Spleen (tissue), 11 donors: ENCODE data around the gene FTSJ1. TPM values are rescaled to one million over a fixed set of nuclear protein-coding genes. Genes with fewer than 3 reads are reported as not detected.
"Not testable (repeated sequence)": the region's sequence is repeated elsewhere in the genome, so short reads cannot be mapped to it uniquely, and the experiment has no call there.

Experiments used
- DNase-seq: peaks from one replicate; pipeline ENCODE4 v3.0.0-alpha.2; 2020
- H3K27ac ChIP-seq, 8 donors: fragments of 200-600 bp; sonication (generic) in 7 of 8; 1 replicate in 4 of 8; 2 replicates in 4 of 8; pipeline versions ENCODE4 v1.5.0 to v1.8.0; 2016 to 2021; ENCODE audit warnings: inconsistent platforms in 4 of 8, mild to moderate bottlenecking in 4 of 8, moderate library complexity in 1 of 8
- H3K27me3 ChIP-seq, 7 donors: fragments of 200-600 bp; sonication (generic) in 6 of 7; replicated peaks in 1 of 7; 1 replicate in 4 of 7; 2 replicates in 3 of 7; pipeline versions ENCODE4 v1.5.0 to v1.8.0; 2016 to 2021; ENCODE audit warnings: inconsistent platforms in 3 of 7, mild to moderate bottlenecking in 1 of 7
- H3K36me3 ChIP-seq, 6 donors: fragments of 200-600 bp; sonication (generic) in 5 of 6; 1 replicate in 4 of 6; 2 replicates in 2 of 6; pipeline versions ENCODE4 v1.5.0 to v1.8.0; 2016 to 2021; ENCODE audit warnings: inconsistent platforms in 2 of 6
- H3K4me1 ChIP-seq, 6 donors: fragments of 200-600 bp; sonication (generic) in 5 of 6; 1 replicate in 3 of 6; 2 replicates in 3 of 6; pipeline versions ENCODE4 v1.5.0 to v1.8.0; 2016 to 2021; ENCODE audit warnings: inconsistent platforms in 3 of 6
- H3K4me3 ChIP-seq, 8 donors: fragments of 200-600 bp; sonication (generic) in 7 of 8; 1 replicate in 4 of 8; 2 replicates in 4 of 8; pipeline versions ENCODE4 v1.5.0 to v1.8.0; 2016 to 2021; ENCODE audit warnings: inconsistent platforms in 4 of 8, mild to moderate bottlenecking in 4 of 8, moderate library complexity in 2 of 8
- H3K9me3 ChIP-seq, 8 donors: fragments of 200-600 bp; sonication (generic) in 7 of 8; 1 replicate in 4 of 8; 2 replicates in 4 of 8; pipeline versions ENCODE4 v1.5.0 to v1.8.0; 2016 to 2021; ENCODE audit warnings: inconsistent platforms in 4 of 8
- CTCF ChIP-seq, 11 experiments: fragments of 200-600 bp in 7 of 11; fragments of 450-650 bp in 4 of 11; sonication (generic) in 4 of 11; IDR thresholded peaks in 8 of 11; conservative IDR thresholded peaks in 3 of 11; 1 replicate in 7 of 11; 2 replicates in 4 of 11; pipeline versions ENCODE4 v1.4.0 to v1.8.0; 2016 to 2021; ENCODE audit warnings: antibody characterized with exemption in 11 of 11, inconsistent platforms in 4 of 11, mild to moderate bottlenecking in 1 of 11
- POLR2A ChIP-seq, 3 donors: fragments of 450-650 bp; IDR thresholded peaks; one replicate each; pipeline ENCODE4 v1.5.1; 2017; ENCODE audit warnings: antibody characterized with exemption in 3 of 3, mild to moderate bottlenecking in 1 of 3
- POLR2AphosphoS5 ChIP-seq, 3 donors: sonication (generic); formaldehyde crosslinking; IDR thresholded peaks; one replicate each; pipeline ENCODE4 v1.5.1; 2017; ENCODE audit warnings: antibody characterized with exemption in 3 of 3
- WGBS, 5 donors: extraction: QIAGEN DNeasy Blood & Tissue Kit in 3 of 5; methylation state at CpG; one replicate each; pipeline versions ENCODE4 v1.1.5 to v1.1.7; 2013 to 2018; 5-methylcytosine and 5-hydroxymethylcytosine counted together
- intact Hi-C: fragments of 100-400 bp; cut with DNase I; formaldehyde crosslinking; loops from one replicate; pipeline ENCODE4 v1.15.0; 2023; ENCODE audit warnings: low total_unique reads
- polyA plus RNA-seq, 3 donors: library from polyadenylated mRNA; stranded (reverse); fragments of 200-250 nt; gene quantifications; one replicate each; pipeline ENCODE4 v1.2.1, GENCODE V29; 2013
- total RNA-seq, 7 donors: library from RNA; depleted of rRNA in 3 of 7; stranded (reverse); fragments of >200 nt in 3 of 7; fragmentation: NEBNext Ultra II Directional in 4 of 7; extraction: Animal tissue kit (Norgen Biotek cat#: 25700) in 4 of 7; gene quantifications; one replicate each; pipeline versions ENCODE4 v1.1.0 to v1.2.1, GENCODE V29; 2016 to 2021
- donor health status: healthy with polysubstance abuse.
- donor health status: DM: no; HTN: no; CAD: no; lungs with moderate emphysema.
- donor health status: DM: no; HTN: no; CAD: no.
- donor health status: Bipolar disorder and iron deficiency.
- donor health status: healthy.
- donor health status: DM: no; HTN: no; CAD: no.
- donor health status: DM: yes; HTN: yes; CAD: no.

The FTSJ1 gene
- total and polyA plus RNA-seq, 10 donors = 27.1 to 58.6 (median 39.7) TPM

GRCh38 chrX:48514868-48515460 is 39.0 kb downstream of the FTSJ1 start:
- Histone ChIP-seq H3K27me3 (no peaks in the 10 kb centered on the region), H3K27ac (no peak overlapping the region), H3K9me3 (no peaks in the 10 kb centered on the region), H3K36me3 (peaks cover 0 to 39% (median 1%) of the 10 kb centered on the region in 6 donors), H3K4me3 (no peak overlapping the region), H3K4me1 (peaks cover 0 to 4% (median 0%) of the 10 kb centered on the region in 6 donors)
- TF ChIP-seq POLR2AphosphoS5 (IDR thresholded peaks at IDR 0.05) (no peak), CTCF (IDR thresholded peaks at IDR 0.05 in 8 of 11, conservative IDR thresholded peaks at IDR 0.05 in 3 of 11) (no peak), POLR2A (IDR thresholded peaks at IDR 0.05) (no peak)
- DNase-seq = no peak
- intact Hi-C loops = no loop called here
- WGBS, 5 donors = 84 to 99% (median 94%) methylated on average over 9 of the region's 9 CpGs

DNA sequence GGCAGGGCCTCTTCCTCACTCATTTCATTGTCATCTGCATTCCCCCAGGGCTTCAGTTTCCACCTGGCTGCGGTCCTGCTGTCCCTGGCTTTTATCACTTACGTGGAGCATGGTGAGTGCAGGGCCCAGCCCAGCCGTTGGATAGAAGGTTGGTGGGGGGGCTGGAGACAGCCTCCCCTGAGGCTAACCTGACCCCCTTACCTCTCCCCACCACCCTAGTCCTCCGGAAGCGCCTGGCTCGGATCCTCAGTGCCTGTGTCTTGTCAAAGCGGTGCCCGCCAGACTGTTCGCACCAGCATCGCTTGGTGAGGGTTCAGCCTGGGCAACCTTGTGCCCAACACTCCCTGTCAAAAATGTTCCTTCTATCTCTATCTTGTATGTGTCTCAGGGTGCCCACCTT is 39.8 kb downstream of the FTSJ1 start:
- Histone ChIP-seq H3K4me1 (peaks cover 0 to 4% (median under 1%) of the 10 kb centered on the region in 6 donors), H3K36me3 (peaks cover 0 to 39% (median 1%) of the 10 kb centered on the region in 6 donors), H3K4me3 (no peak overlapping the region), H3K27me3 (no peaks in the 10 kb centered on the region), H3K27ac (no peak overlapping the region), H3K9me3 (no peaks in the 10 kb centered on the region)
- no peak for DNase-seq
- WGBS, 5 donors = 83 to 98% (median 92%) methylated on average over 5 to 10 of the region's 10 CpGs
- TF ChIP-seq POLR2AphosphoS5 (IDR thresholded peaks at IDR 0.05) = no peak
- TF ChIP-seq POLR2A (IDR thresholded peaks at IDR 0.05) = no peak
- TF ChIP-seq CTCF (IDR thresholded peaks at IDR 0.05 in 8 of 11, conservative IDR thresholded peaks at IDR 0.05 in 3 of 11) = no peak
- intact Hi-C loops = no loop called here

DNA sequence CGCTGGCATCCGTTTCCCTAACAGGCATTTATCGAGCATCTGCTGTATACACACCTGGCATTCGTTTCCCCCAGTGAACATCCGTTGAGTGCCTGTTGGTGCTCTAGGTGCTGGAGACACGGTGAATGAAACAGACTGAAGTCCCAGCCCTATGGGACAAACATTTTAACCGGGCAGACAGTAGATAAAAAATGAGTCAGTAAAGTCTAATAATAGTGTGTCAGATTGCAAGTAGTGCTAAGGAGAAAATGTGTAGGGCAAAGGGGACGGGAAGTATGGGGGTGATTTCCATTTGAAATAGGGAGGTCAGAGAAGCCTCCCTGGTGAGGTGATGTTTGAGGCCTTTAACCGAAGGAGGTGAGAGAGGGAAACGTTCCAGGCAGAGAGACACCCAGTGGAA is 40.3 kb downstream of the FTSJ1 start:
- Histone ChIP-seq H3K36me3 (peaks cover 0 to 39% (median 1%) of the 10 kb centered on the region in 6 donors), H3K9me3 (no peaks in the 10 kb centered on the region), H3K4me3 (no peak overlapping the region), H3K27me3 (no peaks in the 10 kb centered on the region), H3K27ac (no peak overlapping the region), H3K4me1 (peaks cover 0 to 8% (median 3%) of the 10 kb centered on the region in 6 donors)
- WGBS, 5 donors = 81 to 95% (median 90%) methylated on average over 10 of the region's 10 CpGs
- TF ChIP-seq CTCF (IDR thresholded peaks at IDR 0.05 in 8 of 11, conservative IDR thresholded peaks at IDR 0.05 in 3 of 11) (no peak), POLR2AphosphoS5 (IDR thresholded peaks at IDR 0.05) (no peak), POLR2A (IDR thresholded peaks at IDR 0.05) (no peak)
- no peak for DNase-seq
- intact Hi-C loops = no loop called here

DNA sequence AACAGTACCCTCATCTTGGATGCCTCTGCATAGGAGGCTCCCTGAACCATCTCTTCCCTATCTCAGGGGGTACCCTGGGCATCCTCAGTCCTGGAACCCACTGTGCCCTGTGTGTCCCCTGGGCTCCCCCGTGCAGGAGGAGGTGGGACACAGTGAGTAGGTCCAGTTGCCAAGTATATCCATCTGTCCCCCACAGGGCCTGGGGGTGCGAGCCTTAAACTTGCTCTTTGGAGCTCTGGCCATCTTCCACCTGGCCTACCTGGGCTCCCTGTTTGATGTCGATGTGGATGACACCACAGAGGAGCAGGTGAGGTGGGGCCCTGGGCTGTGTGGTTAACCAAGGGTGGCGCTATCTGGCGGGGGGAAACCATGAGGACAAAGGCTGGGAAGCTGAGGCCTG is 41.0 kb downstream of the FTSJ1 start:
- no peak for DNase-seq
- Histone ChIP-seq H3K27ac (no peak overlapping the region), H3K36me3 (peaks cover 0 to 39% (median 1%) of the 10 kb centered on the region in 6 donors), H3K9me3 (no peaks in the 10 kb centered on the region), H3K4me3 (no peak overlapping the region), H3K27me3 (no peaks in the 10 kb centered on the region), H3K4me1 (peaks cover 0 to 8% (median 3%) of the 10 kb centered on the region in 6 donors)
- TF ChIP-seq CTCF (IDR thresholded peaks at IDR 0.05 in 8 of 11, conservative IDR thresholded peaks at IDR 0.05 in 3 of 11) (no peak), POLR2AphosphoS5 (IDR thresholded peaks at IDR 0.05) (no peak), POLR2A (IDR thresholded peaks at IDR 0.05) (no peak)
- intact Hi-C loops = no loop called here
- 58 to 83% (median 73%) methylated on average over 3 to 5 of the region's 5 CpGs for WGBS, 5 donors

DNA sequence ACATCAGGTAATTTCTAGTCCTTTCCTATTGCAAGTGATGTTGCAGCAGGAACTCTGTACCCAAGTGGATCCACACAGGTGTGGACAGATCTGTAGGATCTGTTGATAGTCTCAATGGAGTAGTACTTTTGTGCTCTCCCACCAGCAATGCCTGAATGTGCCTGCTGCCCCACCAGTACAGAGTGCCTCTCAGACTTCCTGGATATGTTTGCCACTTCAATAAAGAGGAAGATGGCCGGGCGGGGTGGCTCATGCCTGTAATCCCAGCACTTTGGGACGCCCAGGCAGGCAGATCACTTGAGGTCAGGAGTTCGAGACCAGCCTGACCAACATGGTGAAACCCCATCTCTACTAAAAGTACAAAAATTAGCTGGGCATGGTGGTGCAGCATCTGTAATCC is 43.5 kb downstream of the FTSJ1 start:
- H3K27ac ChIP-seq = not testable (repeated sequence)
- WGBS, 5 donors = 42 to 61% (median 49%) methylated on average over 4 of the region's 4 CpGs; no CpG with 5 or more reads in 1 of the 5 donors

More for the DNA sequence above, 43.5 kb downstream of the FTSJ1 start:
- Histone ChIP-seq H3K4me1 (peaks cover 0 to 28% (median 14%) of the 10 kb centered on the region in 6 donors), H3K36me3 (peaks cover 0 to 30% (median 1%) of the 10 kb centered on the region in 6 donors)
- H3K4me3 ChIP-seq, H3K9me3 ChIP-seq, intact Hi-C loops, DNase-seq, H3K27me3 ChIP-seq: not testable (repeated sequence)
